PC-3 (cell line): ENCODE measurements around the gene RFX4. TPM values are rescaled to one million over a fixed set of nuclear protein-coding genes. Genes with fewer than 3 reads are reported as not detected.
A peak's percentile ranks its signal among the peaks of the same experiment; 100 is the strongest.

Source experiments
- ATAC-seq: fragments of 200-7000 bp; cut with Tn5 transposase; 2 replicates; pipeline ENCODE4 v1.9.1; 2020; ENCODE audit warnings: mild to moderate bottlenecking, moderate library complexity
- BruUV-seq: library from RNA; stranded (reverse); fragments of 400-500 nt; replicated peaks from 2 replicates; lab custom pipeline; 2021; lab: Mats Ljungman, UMichigan
- CTCF ChIA-PET: fragments of 300-600 bp; sonication (Branson Sonifier 250); formaldehyde crosslinking; loops from one replicate; lab custom pipeline; 2022; ENCODE audit warnings: antibody characterized with exemption; lab: Charles Lee
- POLR2A ChIA-PET: fragments of 300-600 bp; sonication (Branson Sonifier 250); formaldehyde crosslinking; loops from one replicate; lab custom pipeline; 2022; ENCODE audit warnings: antibody characterized with exemption; ENCODE audit not compliant: unreplicated experiment; lab: Charles Lee
- DNase-seq: peaks from one replicate; pipeline ENCODE4 v3.0.0-alpha.2; 2015
- H2AFZ ChIP-seq: fragments of 300-600 bp; sonication (generic); 2 replicates; pipeline ENCODE4 v1.6.0; 2016; ENCODE audit warnings: antibody characterized with exemption, low read length
- H3F3A ChIP-seq: fragments of 300-600 bp; sonication (generic); one replicate; pipeline ENCODE4 v1.6.0; 2017; ENCODE audit warnings: antibody characterized with exemption, low read length, control low read depth, mild to moderate bottlenecking; ENCODE audit not compliant: unreplicated experiment
- H3K27ac ChIP-seq: fragments of 300-600 bp; sonication (generic); 2 replicates; pipeline ENCODE4 v1.5.1; 2016; ENCODE audit warnings: mild to moderate bottlenecking, low read length
- H3K27me3 ChIP-seq: fragments of 300-600 bp; sonication (generic); 2 replicates; pipeline ENCODE4 v1.6.1; 2016; ENCODE audit warnings: low read length, mixed read lengths
- H3K36me3 ChIP-seq: fragments of 300-600 bp; sonication (generic); 2 replicates; pipeline ENCODE4 v1.6.1; 2016; ENCODE audit warnings: low read depth, mixed run types, low read length, mixed read lengths
- H3K4me1 ChIP-seq: fragments of 300-600 bp; sonication (generic); 2 replicates; pipeline ENCODE4 v1.5.1; 2016; ENCODE audit warnings: low read length; ENCODE audit not compliant: insufficient read depth
- H3K4me2 ChIP-seq: fragments of 300-600 bp; sonication (generic); 2 replicates; pipeline ENCODE4 v1.6.0; 2016; ENCODE audit warnings: low read length
- H3K4me3 ChIP-seq: fragments of 300-600 bp; sonication (generic); 2 replicates; pipeline ENCODE4 v1.5.1; 2016; ENCODE audit warnings: mild to moderate bottlenecking, low read length, mixed read lengths
- H3K79me2 ChIP-seq: fragments of 300-600 bp; sonication (generic); 2 replicates; pipeline ENCODE4 v1.6.1; 2017; ENCODE audit warnings: low read length, mixed read lengths
- H3K9ac ChIP-seq: fragments of 300-600 bp; sonication (generic); 2 replicates; pipeline ENCODE4 v1.6.0; 2016; ENCODE audit warnings: mild to moderate bottlenecking, low read length
- H3K9me2 ChIP-seq: fragments of 300-600 bp; sonication (generic); replicated peaks from 2 replicates; pipeline ENCODE4 v1.6.1; 2016; ENCODE audit warnings: mixed run types, low read length, mixed read lengths
- H3K9me3 ChIP-seq: fragments of 300-600 bp; sonication (generic); 2 replicates; pipeline ENCODE4 v1.6.1; 2016; ENCODE audit warnings: low read length, mixed read lengths
- H4K20me1 ChIP-seq: fragments of 300-600 bp; sonication (generic); 2 replicates; pipeline ENCODE4 v1.6.1; 2016; ENCODE audit warnings: low read length, mixed read lengths
- CTCF ChIP-seq: fragments of 300-600 bp; sonication (generic); conservative IDR thresholded peaks from 2 replicates; pipeline ENCODE4 v1.5.1; 2017; ENCODE audit warnings: antibody characterized with exemption, low read depth, mild to moderate bottlenecking, low read length
- EZH2 ChIP-seq: fragments of 300-600 bp; sonication (generic); IDR thresholded peaks from one replicate; pipeline ENCODE4 v1.6.1; 2017; ENCODE audit warnings: antibody characterized with exemption, mild to moderate bottlenecking, low read length; ENCODE audit not compliant: unreplicated experiment
- EZH2phosphoT487 ChIP-seq: fragments of 300-600 bp; sonication (generic); IDR thresholded peaks from 2 replicates; pipeline ENCODE4 v1.6.1; 2018; ENCODE audit warnings: mild to moderate bottlenecking, antibody characterized with exemption, low read length, borderline replicate concordance
- intact Hi-C: fragments of 100-400 bp; cut with micrococcal nuclease; formaldehyde crosslinking; loops from 2 replicates; pipeline ENCODE4 v1.9.0; 2023
- total RNA-seq: library from RNA; depleted of rRNA; stranded (reverse); fragments of >200 nt; gene quantifications from 2 replicates; pipeline ENCODE4 v1.2.3, GENCODE V29; 2014

The RFX4 gene
- total RNA-seq, 1 experiment from 2014 or later: not detected

DNA sequence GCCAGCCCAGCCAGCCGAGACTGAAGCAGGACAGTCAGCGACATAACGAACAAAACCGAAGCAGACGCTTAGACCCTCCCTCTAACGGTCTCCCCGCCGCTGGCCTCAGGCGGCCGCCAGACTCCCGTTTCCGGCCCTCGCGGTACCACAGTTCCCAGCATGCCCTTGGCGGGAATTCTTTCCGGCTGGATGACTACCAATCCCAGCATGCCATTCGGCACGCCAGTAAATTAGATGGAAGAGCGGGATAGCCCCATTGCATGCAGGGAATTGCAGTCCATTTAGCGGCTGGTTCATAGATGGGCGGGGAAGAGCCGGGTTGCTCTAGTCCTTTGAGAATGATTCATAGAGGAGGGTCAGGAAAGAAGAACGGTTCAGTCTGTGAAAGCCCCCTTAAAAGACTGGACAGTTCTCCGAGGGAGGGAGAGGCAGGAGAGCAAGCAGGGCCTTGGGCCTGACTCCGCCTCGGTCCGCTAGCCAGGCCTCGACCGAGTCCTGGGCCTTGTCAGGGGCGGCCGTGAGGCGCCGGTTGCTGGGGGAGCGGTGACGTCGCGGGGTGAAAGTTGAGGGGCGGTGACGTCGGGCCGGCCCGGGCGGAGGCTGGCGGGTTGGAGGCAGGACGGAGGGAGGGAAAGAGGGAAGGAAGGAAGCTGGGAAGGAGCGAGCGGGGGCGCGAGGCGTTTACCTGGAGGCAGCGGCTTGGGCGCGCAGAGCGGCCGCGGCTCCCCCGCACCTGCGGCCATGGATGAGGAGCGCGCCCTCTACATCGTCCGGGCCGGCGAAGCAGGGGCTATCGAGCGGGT is 191.4 kb downstream of the RFX4 start, which contains the start of gene RIC8B:
RIC8B (plus strand) TSS at position 678 of the 803 bp plus-strand sequence; CDS start at position 742, 64 bp downstream.
- intact Hi-C loops: loop anchor here (1.0 to 5.0 kb wide), 8 partner anchors 67 to 1372 kb away; partner anchors contain the start of genes CRY1, POLR3B and TMEM263
- ChIA-PET POLR2A (no interaction called here), CTCF (interaction anchor here (0.6 kb wide), 1 partner anchor 123 kb away, joined by 4 read pairs; no protein-coding TSS in a partner anchor)
- Histone ChIP-seq H3K9me2 (no peaks in the 10 kb centered on the region), H3F3A (no peaks in the 10 kb centered on the region), H3K36me3 (no peaks in the 10 kb centered on the region), H3K9ac (peak within 1 kb of the TSS; percentile 86), H3K4me2 (peak within 1 kb of the TSS; percentile 91), H4K20me1 (no peaks in the 10 kb centered on the region), H3K79me2 (peaks cover 43% of the 10 kb centered on the region), H3K27ac (peak within 1 kb of the TSS; percentile 85), H2AFZ (peak within 1 kb of the TSS; percentile 93), H3K27me3 (peaks cover 3% of the 10 kb centered on the region), H3K4me3 (peak within 1 kb of the TSS; percentile 88), H3K9me3 (no peaks in the 10 kb centered on the region), H3K4me1 (peaks cover 16% of the 10 kb centered on the region)
- ATAC-seq (peak; percentile 94), DNase-seq (peak; percentile 99)
- BruUV-seq: no TSS peak
- no peak for TF ChIP-seq EZH2
- no peak for TF ChIP-seq CTCF
- TF ChIP-seq EZH2phosphoT487: no peak

- POLR2A ChIA-PET: no interaction called here
- Histone ChIP-seq H3K9ac (peak overlapping the region; percentile 86), H3K4me3 (peak overlapping the region; percentile 88), H3K79me2 (peaks cover 49% of the 10 kb centered on the region), H3K9me3 (no peaks in the 10 kb centered on the region), H3K9me2 (no peaks in the 10 kb centered on the region), H3K27me3 (no peaks in the 10 kb centered on the region), H3K27ac (peak overlapping the region; percentile 85), H3F3A (no peaks in the 10 kb centered on the region), H3K4me1 (peaks cover 23% of the 10 kb centered on the region), H3K4me2 (peak overlapping the region; percentile 91), H3K36me3 (no peaks in the 10 kb centered on the region), H4K20me1 (no peaks in the 10 kb centered on the region), H2AFZ (peak overlapping the region; percentile 93)
- DNase-seq (peak; percentile 12), ATAC-seq (peak; percentile 0; the same call in 1 of the 2 replicates)
- TF ChIP-seq EZH2 (no peak), CTCF (no peak), EZH2phosphoT487 (no peak)
- intact Hi-C loops: loop anchor here (1.0 to 5.0 kb wide), 8 partner anchors 66 to 1373 kb away; partner anchors contain the start of genes CRY1, POLR3B and TMEM263
- BruUV-seq: TSS peak; percentile 32
- CTCF ChIA-PET: no interaction called here
Observed at GRCh38 chr12:106774808-106775524, 192.2 kb downstream of the RFX4 start.
